ENCODE data around the gene FLII. TPM values are rescaled to one million over a fixed set of nuclear protein-coding genes. Genes with fewer than 3 reads are reported as not detected.

The FLII gene
- total RNA-seq, 1 donor from 2014 or later, result 517 TPM

DNA sequence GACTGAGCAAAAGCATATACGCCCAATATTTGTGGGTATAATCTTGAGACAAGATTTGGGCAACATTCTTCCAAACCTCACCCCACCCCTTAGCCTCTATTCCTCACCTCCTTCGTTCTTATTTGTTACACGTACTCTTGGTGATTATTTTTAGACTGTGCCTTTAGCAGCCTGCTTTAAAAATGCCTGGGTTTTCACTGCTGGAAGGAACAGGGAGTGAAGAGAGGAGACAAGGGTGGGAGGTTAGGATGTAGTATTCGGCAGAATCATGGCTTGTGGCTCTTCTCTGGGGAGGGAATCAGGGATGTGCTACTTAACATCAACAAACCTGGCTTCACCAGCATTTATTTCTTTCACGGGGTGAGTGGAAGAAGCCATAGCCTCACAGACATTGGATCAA lies 63.3 kb downstream of the FLII start:
- FAIRE-seq, result no peak
- Histone ChIP-seq H3K36me3 (ENCODE audit: control insufficient read depth, insufficient read depth, low read length) (peaks cover 12% of the 10 kb centered on the region), H3K27me3 (ENCODE audit: control insufficient read depth, insufficient read depth, low read length) (no peaks in the 10 kb centered on the region), H3K4me3 (ENCODE audit: low read depth, low read length) (no peak overlapping the region)
- DNase-seq (ENCODE audit: low read depth), result no peak
- TF ChIP-seq, protein P1, sequence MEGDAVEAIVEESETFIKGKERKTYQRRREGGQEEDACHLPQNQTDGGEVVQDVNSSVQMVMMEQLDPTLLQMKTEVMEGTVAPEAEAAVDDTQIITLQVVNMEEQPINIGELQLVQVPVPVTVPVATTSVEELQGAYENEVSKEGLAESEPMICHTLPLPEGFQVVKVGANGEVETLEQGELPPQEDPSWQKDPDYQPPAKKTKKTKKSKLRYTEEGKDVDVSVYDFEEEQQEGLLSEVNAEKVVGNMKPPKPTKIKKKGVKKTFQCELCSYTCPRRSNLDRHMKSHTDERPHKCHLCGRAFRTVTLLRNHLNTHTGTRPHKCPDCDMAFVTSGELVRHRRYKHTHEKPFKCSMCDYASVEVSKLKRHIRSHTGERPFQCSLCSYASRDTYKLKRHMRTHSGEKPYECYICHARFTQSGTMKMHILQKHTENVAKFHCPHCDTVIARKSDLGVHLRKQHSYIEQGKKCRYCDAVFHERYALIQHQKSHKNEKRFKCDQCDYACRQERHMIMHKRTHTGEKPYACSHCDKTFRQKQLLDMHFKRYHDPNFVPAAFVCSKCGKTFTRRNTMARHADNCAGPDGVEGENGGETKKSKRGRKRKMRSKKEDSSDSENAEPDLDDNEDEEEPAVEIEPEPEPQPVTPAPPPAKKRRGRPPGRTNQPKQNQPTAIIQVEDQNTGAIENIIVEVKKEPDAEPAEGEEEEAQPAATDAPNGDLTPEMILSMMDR (IDR thresholded peaks at IDR 0.05; ENCODE audit: insufficient read depth, low read length, severe bottlenecking), result no peak

Other genes with a start within 250 kb of the FLII start
- 11.3 and 11.5 TPM in 2 replicates for gene ATPAF2, start 219.6 kb downstream of the FLII start, total RNA-seq
- 5.3 and 6.5 TPM in 2 replicates for gene GID4, start 219.3 kb downstream of the FLII start, total RNA-seq
- gene DRG2, start 170.8 kb downstream of the FLII start, total RNA-seq, result 20.7 and 23.7 TPM in 2 replicates
- gene MYO15A, start 150.0 kb downstream of the FLII start, total RNA-seq, result 0.77 and 1.6 TPM in 2 replicates
- 96.3 and 104 TPM in 2 replicates for gene ALKBH5, start 74.9 kb downstream of the FLII start, total RNA-seq
- 20.0 and 23.2 TPM in 2 replicates for gene LLGL1, start 33.1 kb downstream of the FLII start, total RNA-seq
- 21.1 and 23.0 TPM in 2 replicates for gene MIEF2, start 1.9 kb upstream of the FLII start, total RNA-seq
- gene TOP3A, start 56.3 kb upstream of the FLII start, total RNA-seq, result 11.0 and 22.4 TPM in 2 replicates
- gene SMCR8, start 56.6 kb upstream of the FLII start, total RNA-seq, result 13.4 and 14.5 TPM in 2 replicates
- 15.3 and 15.5 TPM in 2 replicates for gene SHMT1, start 104.8 kb upstream of the FLII start, total RNA-seq
- 10.3 and 14.6 TPM in 2 replicates for gene EVPLL, start 119.0 kb upstream of the FLII start, total RNA-seq
- gene LGALS9C, start 218.1 kb upstream of the FLII start, total RNA-seq, result 0.38 TPM in 1 of 2 replicates, not detected in the other